ENCODE results near the gene RANGAP1.

- TF ChIP-seq CTCF (IDR thresholded peaks at IDR 0.05): no peak
- no peak for TF ChIP-seq POLR2A (IDR thresholded peaks at IDR 0.05)
These were observed 34.6 kb upstream of the RANGAP1 start for GRCh38 chr22:41320416-41321240.
